DMS153 treated with DMSO at 0.1 percent for 48 hours (cell line): ENCODE measurements around the gene RASSF5.

Source experiments
- DNase-seq: peaks from one replicate; lab custom pipeline; 2025; ENCODE audit not compliant: unreplicated experiment; lab: John Stamatoyannopoulos, UW

RASSF5 gene

GRCh38 chr1:206513312-206514111 is 6.2 kb downstream of the RASSF5 start:
- no peak for DNase-seq

GRCh38 chr1:206514813-206515387 is 7.6 kb downstream of the RASSF5 start:
- no peak for DNase-seq

GRCh38 chr1:206516728-206516990 is 9.3 kb downstream of the RASSF5 start:
- no peak for DNase-seq

GRCh38 chr1:206517784-206518183 is 10.5 kb downstream of the RASSF5 start:
- DNase-seq: no peak

- no peak for DNase-seq
Observed at GRCh38 chr1:206518206-206518605, 10.9 kb downstream of the RASSF5 start.

GRCh38 chr1:206518743-206519142 is 11.4 kb downstream of the RASSF5 start:
- DNase-seq: no peak

GRCh38 chr1:206521127-206521526 is 13.8 kb downstream of the RASSF5 start:
- DNase-seq: peak; percentile 52

- DNase-seq: no peak
Observed at GRCh38 chr1:206521694-206522402, 14.5 kb downstream of the RASSF5 start.

GRCh38 chr1:206524739-206525364 is 17.5 kb downstream of the RASSF5 start:
- DNase-seq: no peak

- DNase-seq: no peak
Observed at GRCh38 chr1:206526064-206526911, 19.0 kb downstream of the RASSF5 start.

- no peak for DNase-seq
Observed at GRCh38 chr1:206529425-206529824, 22.1 kb downstream of the RASSF5 start.

GRCh38 chr1:206532368-206532767 is 25.0 kb downstream of the RASSF5 start:
- DNase-seq: no peak

- DNase-seq: no peak
Observed at GRCh38 chr1:206534552-206534951, 27.2 kb downstream of the RASSF5 start.

- DNase-seq: no peak
Observed at GRCh38 chr1:206535853-206536188, 28.5 kb downstream of the RASSF5 start.

- no peak for DNase-seq
Observed at GRCh38 chr1:206537141-206537540, 29.8 kb downstream of the RASSF5 start.

- no peak for DNase-seq
Observed at GRCh38 chr1:206538086-206538770, 30.9 kb downstream of the RASSF5 start.

GRCh38 chr1:206538901-206539640 is 31.7 kb downstream of the RASSF5 start:
- no peak for DNase-seq

GRCh38 chr1:206540044-206540780 is 32.9 kb downstream of the RASSF5 start:
- no peak for DNase-seq

GRCh38 chr1:206541236-206541833 is 34.0 kb downstream of the RASSF5 start:
- DNase-seq: no peak
